GM21447 (cell line): Measurements from ENCODE around the gene HACD4.
"Not testable (repeated sequence)": the region's sequence is repeated elsewhere in the genome, so short reads cannot be mapped to it uniquely, and the experiment has no call there.

Experiments
- ATAC-seq: cut with Tn5 transposase; IDR thresholded peaks from one replicate; pipeline ENCODE4 v1.9.1; 2021; ENCODE audit not compliant: unreplicated experiment

Gene HACD4

DNA sequence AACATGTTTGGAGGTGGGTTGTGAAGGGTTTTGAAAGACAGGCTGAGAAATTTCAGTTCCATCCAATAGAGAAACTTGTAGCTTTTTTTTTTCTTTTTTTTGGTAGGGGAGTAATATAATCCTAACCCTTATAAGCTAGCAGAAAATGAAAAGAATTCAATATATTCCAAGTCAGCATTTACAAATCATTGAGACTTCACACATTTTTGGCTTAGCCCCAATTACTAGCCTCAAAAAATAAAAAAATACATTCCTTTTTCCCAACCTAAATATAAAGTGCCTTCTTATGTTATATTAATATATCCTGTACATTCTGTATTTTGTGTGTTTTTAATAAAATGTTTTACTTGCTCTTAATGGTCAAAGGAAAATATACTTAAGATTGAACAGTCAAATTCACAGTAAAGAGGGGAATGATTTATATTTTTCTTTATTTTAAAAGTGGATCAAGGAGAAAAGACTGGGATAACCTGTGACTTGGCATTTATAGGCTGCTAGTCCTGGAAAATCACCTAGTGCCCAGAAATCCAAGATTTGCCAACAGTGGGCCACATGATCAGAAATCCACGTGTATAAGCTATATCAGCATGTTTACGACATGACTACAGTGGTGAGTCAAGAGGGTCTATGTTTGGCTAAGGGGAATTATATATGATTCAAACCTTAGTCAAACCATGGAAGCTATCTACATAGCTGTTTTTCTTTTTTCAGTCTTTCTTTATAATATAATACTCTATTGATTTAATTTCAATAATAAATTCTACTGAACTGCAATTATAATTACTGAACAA lies 14.5 kb downstream of the HACD4 start:
- no peak for ATAC-seq

DNA sequence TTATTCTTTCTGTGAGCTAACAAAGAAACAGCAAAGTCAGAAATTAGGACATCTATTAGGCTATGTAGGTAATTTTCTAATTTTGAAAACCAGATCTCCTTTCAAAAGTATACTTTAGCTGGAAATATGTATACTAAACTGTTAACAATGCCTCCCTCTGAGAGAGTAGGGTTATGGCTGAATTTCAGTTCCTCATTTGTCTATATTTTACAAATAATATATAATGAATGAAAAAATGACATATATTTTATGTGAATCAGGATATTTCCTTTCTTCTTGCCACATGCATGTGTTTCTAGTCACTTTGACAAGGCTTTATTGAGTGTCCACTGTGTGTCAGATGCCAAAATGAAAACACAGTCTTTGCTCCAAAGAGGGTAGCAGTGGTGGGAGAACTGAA lies 15.4 kb downstream of the HACD4 start:
- ATAC-seq = peak; percentile 66

DNA sequence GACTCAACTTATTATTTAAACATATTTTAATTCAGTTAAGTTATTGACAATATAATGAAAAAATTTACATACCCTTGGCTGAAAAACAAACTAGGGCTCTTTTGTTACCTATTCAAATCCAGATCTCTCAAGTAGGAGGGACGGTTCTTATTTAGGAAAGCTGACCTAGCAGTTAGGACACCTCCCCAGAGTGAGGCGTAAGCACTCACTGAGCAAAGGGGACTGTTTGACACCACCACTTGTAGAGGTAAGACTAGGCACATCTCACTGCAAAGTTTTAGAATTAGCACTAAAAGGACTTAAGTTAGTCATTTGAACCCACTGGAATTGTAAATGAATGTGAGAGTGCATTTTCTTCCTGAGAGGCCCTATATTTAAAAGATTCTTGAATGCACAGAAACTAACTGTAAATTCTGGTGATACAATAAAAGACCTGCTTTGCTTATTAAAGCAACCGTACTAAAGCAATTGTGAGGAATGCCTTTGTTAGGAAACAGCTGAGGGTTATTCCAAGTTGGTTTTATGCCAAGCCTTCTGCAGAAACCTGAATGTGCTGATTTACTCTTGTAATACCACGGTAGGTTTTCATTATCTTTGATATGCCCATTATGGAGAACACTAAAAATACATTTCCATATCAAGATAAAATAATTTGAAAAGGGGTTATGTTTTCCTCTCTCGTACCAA lies 16.2 kb downstream of the HACD4 start:
- ATAC-seq = no peak

DNA sequence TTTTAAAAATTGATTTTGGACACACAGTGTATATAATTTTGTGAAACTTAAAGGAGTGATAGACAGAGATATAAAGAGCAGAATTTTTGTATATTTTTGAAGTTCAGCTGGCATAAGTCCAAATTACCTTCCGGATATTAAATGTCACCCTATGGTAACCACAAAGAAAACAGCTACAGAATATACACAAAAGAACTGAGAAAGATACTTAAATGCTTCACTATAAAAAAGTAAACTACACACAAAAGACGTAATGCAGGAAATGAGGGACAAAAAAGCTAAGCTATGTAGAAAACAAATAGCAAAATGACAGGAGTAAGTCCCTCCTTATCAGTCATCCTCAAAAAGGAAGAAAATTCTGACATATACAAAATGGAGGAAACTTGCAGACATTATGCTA lies 29.4 kb downstream of the HACD4 start:
- ATAC-seq = no peak

DNA sequence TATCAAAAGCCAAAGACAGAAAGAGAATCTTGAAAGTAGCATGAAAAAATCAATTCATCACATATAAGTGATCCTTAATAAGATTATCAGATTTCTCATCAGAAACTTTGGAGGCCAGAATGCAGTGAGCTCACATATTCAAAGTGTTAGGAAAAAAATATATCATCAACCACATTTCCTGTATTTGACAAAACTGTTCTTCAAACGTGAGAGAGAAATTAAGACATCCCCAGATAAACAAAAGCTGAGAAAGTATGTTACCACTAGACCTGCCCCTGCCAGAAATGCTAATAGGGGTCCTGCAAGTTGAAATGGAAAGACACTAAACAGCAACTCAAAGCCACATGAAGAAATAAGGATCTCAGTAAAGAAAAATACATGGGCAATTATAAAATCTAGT lies 29.9 kb downstream of the HACD4 start:
- no peak for ATAC-seq

DNA sequence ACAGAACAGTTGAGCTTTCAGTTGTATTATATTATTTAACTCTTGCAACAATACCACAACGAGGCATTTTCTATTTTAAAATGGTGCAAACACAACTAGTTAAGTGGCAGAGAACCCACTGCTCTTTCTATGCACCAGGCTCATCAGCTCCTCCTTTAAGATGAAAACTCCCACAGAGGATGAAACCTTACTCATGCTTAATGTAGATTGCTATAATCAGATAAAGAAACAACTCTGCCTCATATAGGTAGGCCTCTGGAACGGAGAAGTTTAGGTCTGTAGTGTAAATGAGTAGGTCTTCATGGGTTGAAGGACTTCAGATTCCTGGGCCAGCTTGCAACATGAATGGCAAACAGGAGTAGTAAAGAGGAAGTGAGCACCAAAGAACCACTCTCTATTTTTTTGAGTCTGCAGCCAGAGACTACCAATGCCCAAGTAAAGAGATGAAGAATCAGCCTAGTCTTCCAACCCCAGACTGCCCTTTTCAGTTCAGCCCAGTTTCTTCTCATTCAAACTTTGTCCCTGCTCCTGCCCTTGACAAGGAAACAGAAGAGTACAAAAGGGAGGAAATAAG lies 33.9 kb downstream of the HACD4 start:
- ATAC-seq = peak; percentile 84

DNA sequence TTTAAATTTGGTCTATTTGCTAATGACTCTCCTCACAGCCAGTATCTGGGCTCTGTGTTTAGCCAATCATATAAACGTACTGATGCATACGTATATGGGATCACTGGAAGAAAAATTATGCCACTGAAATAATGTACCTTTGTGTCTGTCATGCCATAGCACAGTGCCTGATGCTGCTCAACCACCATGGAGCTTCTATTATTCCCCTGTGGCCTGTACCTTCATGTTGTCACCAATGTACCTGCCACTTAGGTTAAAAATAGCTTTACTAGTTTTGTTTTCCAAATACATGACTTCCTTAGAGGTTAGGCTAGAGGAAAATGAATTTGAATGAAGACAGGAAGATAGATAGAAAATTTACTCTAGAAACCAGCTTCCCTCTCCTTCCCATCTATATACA lies 34.6 kb downstream of the HACD4 start:
- no peak for ATAC-seq

DNA sequence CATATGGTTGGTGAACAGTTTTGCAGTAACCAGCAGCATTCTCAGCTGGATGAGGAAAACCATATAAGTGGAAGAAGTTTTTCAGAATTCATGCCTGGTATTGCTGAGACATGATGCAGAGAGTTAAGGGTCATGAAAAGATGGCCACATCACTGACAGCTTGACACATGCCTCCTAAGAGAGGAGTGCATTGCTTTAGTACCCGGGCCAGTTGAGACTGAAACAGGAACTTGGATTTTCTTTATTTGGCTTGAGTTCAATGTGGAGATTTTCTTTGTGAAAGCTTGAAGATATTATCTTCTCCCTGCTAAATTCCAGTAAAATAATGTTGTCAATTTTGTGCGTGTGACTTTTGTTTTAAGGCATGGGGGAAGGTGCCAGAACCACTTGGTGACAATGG lies 35.8 kb downstream of the HACD4 start:
- no peak for ATAC-seq

DNA sequence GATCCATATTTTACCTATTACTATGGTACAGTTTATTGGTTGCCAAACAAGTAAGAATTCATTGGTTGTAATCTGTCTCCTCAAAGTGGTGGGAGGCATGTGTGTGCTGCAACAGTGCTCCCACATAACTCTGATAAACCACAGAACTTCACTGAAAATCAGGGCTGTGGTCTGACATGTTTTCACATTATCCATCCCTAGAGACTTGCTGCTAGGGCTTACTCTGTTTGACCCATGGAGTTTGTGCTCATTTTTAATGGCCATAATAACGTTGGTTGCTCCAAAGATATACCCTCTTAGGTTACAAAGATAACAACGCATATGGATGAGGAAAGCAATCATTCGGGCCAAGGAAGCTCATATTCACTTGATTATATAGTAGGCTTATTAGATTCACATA lies 37.0 kb downstream of the HACD4 start:
- no peak for ATAC-seq

DNA sequence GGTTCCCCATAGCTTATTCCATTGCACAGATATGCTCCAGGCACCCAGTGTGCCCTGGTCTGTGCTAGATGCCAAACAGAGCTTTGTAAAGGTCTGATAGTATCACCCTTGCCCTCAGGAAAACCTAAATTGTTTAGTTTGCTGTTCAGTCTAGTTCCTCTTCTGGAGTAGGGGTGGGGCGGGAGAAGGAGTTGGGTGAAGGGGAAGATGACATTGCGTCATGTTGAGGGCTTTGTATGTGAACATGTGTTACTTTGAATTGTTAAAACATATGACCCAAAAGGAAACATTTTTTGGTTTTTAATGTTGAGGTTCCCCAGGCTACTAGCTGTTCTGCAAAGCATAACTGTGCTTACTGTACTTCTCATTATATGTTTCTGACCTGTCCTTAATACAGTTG lies 40.6 kb downstream of the HACD4 start:
- no peak for ATAC-seq

DNA sequence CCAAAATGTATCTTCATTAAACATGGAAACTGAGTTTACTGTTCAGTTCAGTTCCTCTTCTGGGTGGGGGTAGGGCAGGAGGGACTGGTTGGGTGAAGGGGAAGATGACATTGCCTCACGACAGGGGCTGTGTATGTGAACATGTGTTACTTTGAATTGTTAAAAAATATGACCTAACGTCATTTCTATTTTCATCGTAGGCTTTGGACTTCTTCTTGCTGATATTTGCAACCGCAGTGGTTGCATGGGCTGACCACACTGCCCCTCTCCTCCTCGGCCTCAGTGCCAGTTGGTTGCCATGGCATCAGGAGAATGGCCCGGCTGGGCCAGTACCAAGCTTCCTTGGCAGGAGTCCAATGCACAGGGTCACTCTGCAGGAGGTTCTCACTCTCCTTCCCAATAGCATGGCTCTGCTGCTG lies 41.5 kb downstream of the HACD4 start:
- ATAC-seq = no peak

DNA sequence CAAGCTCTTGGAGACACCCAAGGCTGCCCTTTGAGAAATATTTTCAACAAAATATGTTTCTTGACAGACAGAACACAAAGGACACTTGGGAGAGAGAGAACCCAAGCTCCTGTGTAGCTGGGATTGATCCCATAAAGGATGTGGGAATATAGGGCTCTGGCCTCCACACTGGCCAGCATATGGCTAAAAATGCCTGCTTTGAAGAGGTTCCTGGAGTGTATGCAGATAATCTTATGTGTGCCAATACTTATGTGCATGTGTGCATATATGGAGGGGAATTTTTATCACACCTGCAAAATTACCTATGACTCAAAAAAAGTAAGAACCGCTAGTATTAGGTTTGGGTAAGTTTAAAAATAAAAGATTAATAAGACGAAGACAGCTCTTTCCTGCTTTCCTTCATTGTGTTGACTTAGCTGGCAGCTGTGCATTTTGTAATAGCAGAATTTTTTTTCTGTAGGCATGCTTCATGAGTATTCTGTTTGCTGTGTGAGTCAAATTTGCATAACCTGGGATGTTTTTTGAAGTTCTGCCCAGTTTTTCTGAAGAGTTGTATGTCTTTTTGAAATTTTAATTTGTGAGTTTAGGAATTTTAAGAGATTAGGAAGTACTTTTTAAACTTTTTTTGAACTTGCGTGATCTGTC lies 42.6 kb downstream of the HACD4 start:
- no peak for ATAC-seq

DNA sequence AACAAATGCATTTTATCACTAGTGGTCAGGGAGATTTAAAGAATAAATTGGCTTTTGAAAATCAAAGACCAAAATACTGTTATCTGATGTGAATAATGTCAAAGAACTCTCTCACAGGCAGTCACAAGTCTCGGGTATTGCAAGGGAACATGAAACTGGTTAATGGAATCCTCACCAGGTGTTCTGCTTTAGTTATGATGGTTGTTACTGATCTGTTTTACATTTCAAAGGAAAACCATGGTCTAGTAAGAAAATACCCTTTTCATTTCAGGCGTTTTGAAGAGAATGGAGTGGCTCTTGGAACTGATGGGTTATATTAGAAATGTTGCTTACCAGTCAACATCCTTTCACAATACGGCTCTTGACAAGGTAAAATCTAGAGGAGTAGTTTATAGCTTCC lies 43.4 kb downstream of the HACD4 start:
- ATAC-seq = no peak

DNA sequence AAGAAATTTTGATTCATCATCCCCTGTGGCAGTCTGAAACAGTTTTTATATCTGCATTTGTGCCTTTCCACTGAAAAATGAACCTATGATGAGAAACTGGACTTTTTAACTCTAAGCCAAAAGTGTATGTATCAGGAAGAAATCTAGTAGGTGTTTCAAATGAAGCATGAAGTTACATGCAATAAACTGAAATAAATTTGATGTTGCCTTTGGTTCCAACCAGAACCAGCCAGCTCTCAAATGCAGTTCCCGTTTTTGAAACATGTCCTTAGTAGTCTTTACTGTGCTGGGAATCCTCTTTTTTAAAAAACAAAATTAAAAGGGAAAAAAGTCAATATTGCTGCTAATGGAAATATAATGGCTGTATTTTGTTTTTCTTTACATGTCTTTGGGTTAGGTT lies 43.9 kb downstream of the HACD4 start:
- ATAC-seq = no peak

DNA sequence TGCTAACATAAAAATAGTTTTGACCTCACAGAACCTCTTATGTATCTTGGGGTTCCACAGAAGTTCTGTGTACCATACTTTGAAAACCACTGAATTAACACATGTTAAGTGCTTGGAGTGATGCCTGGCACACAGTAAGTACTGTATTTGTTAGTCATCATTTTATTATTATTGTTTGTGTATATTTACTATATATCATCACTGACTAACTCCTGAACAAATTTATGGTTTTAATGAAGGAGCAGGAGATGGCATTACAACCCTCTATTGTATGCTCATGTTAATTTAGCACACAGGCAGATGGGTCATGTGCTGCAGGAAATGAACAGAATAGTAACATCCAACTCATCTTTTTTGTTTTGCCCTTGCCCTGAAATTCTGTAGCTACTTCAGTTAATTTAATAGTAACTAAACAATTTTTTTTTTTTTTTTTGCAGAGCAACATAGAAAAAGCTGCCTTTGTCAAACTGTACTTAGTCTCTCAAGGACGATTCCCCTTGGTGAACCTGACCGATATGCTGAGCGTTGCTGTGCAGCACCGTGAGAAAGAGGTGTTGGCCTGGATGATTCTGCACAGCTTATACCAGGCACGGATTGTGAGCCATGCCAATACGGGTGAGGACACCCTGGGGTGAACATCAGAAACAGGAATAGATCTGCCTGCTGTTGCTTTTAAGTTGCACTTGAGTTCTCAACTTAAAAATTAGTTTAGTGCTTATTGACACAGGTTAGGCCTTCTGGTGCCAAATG lies 45.4 kb downstream of the HACD4 start:
- ATAC-seq = no peak

DNA sequence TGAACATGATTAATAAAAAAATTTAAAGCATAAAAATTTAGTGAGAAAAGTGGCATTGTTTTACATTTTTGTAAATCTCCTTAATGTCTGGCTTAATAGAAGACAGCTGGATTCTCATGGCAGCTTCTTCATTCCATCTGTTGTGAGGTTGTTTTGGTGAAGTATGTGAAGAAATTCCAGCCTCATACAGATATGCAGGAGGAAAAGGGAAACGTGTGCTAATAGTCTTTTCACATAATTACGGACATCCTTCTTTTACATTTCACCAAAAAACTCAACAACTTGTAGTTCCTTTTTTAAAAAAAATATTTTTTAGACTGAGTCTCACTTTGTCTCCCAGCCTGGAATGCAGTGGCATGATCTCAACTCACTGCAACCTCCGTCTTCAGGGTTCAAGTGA lies 46.9 kb downstream of the HACD4 start:
- no peak for ATAC-seq

DNA sequence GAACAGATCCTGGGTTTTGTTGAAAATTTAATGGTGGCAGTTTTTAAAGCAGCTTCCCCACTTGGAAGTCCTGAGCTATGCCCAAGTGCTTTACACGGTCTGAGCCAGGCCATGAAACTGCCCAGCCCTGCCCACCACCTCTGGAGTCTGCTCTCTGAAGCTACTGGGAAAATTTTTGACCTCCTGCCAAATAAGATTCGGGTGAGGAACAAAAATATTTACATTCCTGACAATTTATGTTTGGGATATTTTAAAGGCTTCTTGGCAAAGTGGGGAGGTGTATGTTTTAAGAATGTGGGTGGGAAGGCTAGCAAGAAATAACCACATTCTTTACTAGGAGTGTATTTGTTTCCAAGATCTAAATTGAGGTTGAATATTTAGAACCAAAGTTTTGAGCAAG lies 50.0 kb downstream of the HACD4 start:
- no peak for ATAC-seq

DNA sequence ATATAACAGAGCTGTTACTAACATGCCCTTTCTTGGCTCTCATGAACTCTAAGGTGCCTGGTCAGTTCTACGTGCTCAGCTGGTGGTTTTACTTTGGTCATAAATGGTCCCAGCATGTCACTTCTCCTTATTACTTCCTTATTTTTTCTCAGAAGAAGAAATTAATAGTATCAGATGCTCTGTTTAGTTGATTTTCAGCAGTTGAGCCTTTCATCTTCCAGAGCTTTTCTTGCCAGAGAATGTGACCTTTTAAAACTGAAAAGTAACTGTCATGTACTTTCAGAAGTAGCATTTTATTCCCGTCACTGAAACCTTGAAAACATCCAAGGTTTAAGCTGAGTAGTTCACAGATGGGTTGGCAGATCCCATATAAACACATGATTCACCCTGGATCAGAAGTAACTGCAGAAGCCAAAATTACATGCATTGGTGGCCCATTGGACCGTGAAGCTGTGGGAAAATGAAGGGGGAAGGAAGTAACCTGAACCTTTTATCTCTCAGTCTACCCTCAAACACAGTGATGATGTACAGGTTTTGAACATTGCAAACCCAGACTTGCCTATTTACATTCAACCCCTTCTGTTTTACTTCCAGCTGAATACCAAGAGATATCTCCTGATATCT lies 50.5 kb downstream of the HACD4 start:
- peak; percentile 77 for ATAC-seq

DNA sequence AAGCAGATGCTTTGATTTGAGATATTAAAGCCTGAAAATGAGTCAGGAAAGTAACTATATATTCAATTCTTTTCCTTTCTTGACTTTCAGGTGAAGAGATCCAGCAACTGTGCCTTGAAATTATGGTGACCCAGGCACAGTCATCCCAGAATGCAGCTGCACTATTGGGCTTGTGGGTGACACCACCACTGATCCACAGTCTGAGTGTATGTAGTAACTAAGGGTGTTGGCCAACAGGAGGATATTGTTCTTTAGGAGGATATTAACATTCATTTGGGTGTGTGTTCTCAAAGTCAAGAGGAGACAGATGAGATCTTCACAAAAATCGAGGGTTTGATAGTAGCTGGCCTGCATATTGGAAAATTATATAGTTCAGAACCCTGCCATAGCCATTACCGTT lies 53.2 kb downstream of the HACD4 start:
- ATAC-seq = no peak

DNA sequence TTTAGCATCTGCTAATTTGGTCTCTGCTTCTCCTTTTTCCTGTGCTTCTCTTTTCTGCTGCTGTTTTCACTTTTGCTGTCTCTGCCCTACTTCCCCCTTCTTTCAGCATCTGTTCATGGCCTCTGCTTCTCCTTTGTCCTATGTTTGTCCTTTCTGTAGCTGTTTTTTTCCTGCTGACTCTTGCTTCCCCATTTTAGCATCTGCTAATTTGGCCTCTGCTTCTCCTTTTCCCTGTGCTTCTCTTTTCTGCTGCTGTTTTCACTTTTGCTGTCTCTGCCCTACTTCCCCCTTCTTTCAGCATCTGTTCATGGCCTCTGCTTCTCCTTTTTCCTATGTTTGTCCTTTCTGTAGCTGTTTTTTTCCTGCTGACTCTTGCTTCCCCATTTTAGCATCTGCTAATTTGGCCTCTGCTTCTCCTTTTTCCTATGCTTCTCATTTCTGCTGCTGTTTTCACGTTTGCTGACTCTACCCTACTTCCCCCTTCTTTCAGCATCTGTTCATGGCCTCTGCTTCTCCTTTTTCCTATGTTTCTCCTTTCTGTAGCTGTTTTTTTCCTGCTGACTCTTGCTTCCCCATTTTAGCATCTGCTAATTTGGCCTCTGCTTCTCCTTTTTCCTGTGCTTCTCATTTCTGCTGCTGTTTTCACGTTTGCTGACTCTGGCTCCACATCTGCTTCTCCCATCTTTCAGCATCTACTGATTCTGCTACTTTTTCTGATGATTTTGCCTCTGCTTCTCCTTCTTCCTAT lies 57.1 kb downstream of the HACD4 start:
- not testable (repeated sequence) for ATAC-seq
